ENCODE results near the gene KIF18B.
A peak's percentile ranks its signal among the peaks of the same experiment; 100 is the strongest.
"Not testable (repeated sequence)": the region's sequence is repeated elsewhere in the genome, so short reads cannot be mapped to it uniquely, and the experiment has no call there.

The KIF18B gene

GRCh38 chr17:44968225-44969143, 20.9 kb upstream of the KIF18B start, which contains the start of gene C1QL1:
Gene C1QL1, minus strand, starts transcription at chr17:44968303. Its CDS starts 255 bp downstream, at chr17:44968048.
- peak; percentile 79 for DNase-seq

GRCh38 chr17:44967907-44968224, 20.3 kb upstream of the KIF18B start:
- DNase-seq, result no peak

- no peak for DNase-seq
Observed at GRCh38 chr17:44967026-44967906, 19.7 kb upstream of the KIF18B start.

GRCh38 chr17:44966348-44967025, 18.9 kb upstream of the KIF18B start:
- DNase-seq, result no peak

GRCh38 chr17:44965481-44966234, 18.1 kb upstream of the KIF18B start:
- DNase-seq, result peak; percentile 51

- DNase-seq, result no peak
Observed at GRCh38 chr17:44961921-44962350, 14.4 kb upstream of the KIF18B start.

GRCh38 chr17:44960691-44961090, 13.1 kb upstream of the KIF18B start:
- no peak for DNase-seq

GRCh38 chr17:44959821-44960531, 12.4 kb upstream of the KIF18B start:
- DNase-seq, result no peak

- DNase-seq, result no peak
Observed at GRCh38 chr17:44956998-44957981, 9.7 kb upstream of the KIF18B start.

GRCh38 chr17:44955674-44956425, 8.3 kb upstream of the KIF18B start:
- DNase-seq, result no peak

GRCh38 chr17:44952946-44953475, 5.4 kb upstream of the KIF18B start:
- DNase-seq, result no peak

GRCh38 chr17:44948315-44948795, 782 bp upstream of the KIF18B start:
- no peak for DNase-seq

GRCh38 chr17:44945652-44946051, 1.9 kb downstream of the KIF18B start:
- DNase-seq, result not testable (repeated sequence)

GRCh38 chr17:44942456-44942855, 5.1 kb downstream of the KIF18B start:
- DNase-seq, result no peak

GRCh38 chr17:44941712-44942331, 5.8 kb downstream of the KIF18B start:
- no peak for DNase-seq

- DNase-seq, result no peak
Observed at GRCh38 chr17:44940768-44941167, 6.8 kb downstream of the KIF18B start.

- no peak for DNase-seq
Observed at GRCh38 chr17:44940317-44940716, 7.3 kb downstream of the KIF18B start.

GRCh38 chr17:44935116-44935515, 12.5 kb downstream of the KIF18B start:
- DNase-seq, result no peak

- DNase-seq, result no peak
Observed at GRCh38 chr17:44934745-44935105, 12.8 kb downstream of the KIF18B start.

Measured in MV-4-11 (cell line).